ENCODE results near the gene PDZD8. TPM values are rescaled to one million over a fixed set of nuclear protein-coding genes. Genes with fewer than 3 reads are reported as not detected.

Gene PDZD8
- 8.6 and 27.2 TPM in 2 replicates for total RNA-seq (2014; rRNA removed; shearing (Covaris generic))

GRCh38 chr10:117375360-117376178 lies at the start of gene PDZD8:
Gene PDZD8 (minus strand): TSS chr10:117375440. CDS start chr10:117375227, 213 bp downstream.
- in situ Hi-C loops (cut with HindIII; ENCODE audit: low sequenced_read_pairs), result no loop called here
- peak; percentile 89 for DNase-seq (ENCODE audit: low spot score)

- in situ Hi-C loops (cut with HindIII; ENCODE audit: low sequenced_read_pairs), result no loop called here
Measured at GRCh38 chr10:117424171-117424570, 48.9 kb upstream of the PDZD8 start.

GRCh38 chr10:117421985-117422384 lies 46.7 kb upstream of the PDZD8 start:
- in situ Hi-C loops (cut with HindIII; ENCODE audit: low sequenced_read_pairs), result no loop called here
- no peak for DNase-seq (ENCODE audit: low spot score)

More at GRCh38 chr10:117424171-117424570, 48.9 kb upstream of the PDZD8 start:
- DNase-seq (ENCODE audit: low spot score), result no peak

- DNase-seq (ENCODE audit: low spot score), result no peak
- in situ Hi-C loops (cut with HindIII; ENCODE audit: low sequenced_read_pairs), result no loop called here
Measured at GRCh38 chr10:117420768-117421167, 45.5 kb upstream of the PDZD8 start.

- in situ Hi-C loops (cut with HindIII; ENCODE audit: low sequenced_read_pairs), result no loop called here
- no peak for DNase-seq (ENCODE audit: low spot score)
Measured at GRCh38 chr10:117419921-117420320, 44.7 kb upstream of the PDZD8 start.

GRCh38 chr10:117419159-117419558 lies 43.9 kb upstream of the PDZD8 start:
- no peak for DNase-seq (ENCODE audit: low spot score)
- in situ Hi-C loops (cut with HindIII; ENCODE audit: low sequenced_read_pairs), result no loop called here

- in situ Hi-C loops (cut with HindIII; ENCODE audit: low sequenced_read_pairs), result no loop called here
- DNase-seq (ENCODE audit: low spot score), result no peak
Measured at GRCh38 chr10:117418121-117418520, 42.9 kb upstream of the PDZD8 start.

GRCh38 chr10:117417196-117417595 lies 42.0 kb upstream of the PDZD8 start:
- in situ Hi-C loops (cut with HindIII; ENCODE audit: low sequenced_read_pairs), result no loop called here
- DNase-seq (ENCODE audit: low spot score), result no peak

GRCh38 chr10:117413928-117414618 lies 38.8 kb upstream of the PDZD8 start:
- DNase-seq (ENCODE audit: low spot score), result no peak
- in situ Hi-C loops (cut with HindIII; ENCODE audit: low sequenced_read_pairs), result no loop called here

- DNase-seq (ENCODE audit: low spot score), result no peak
- in situ Hi-C loops (cut with HindIII; ENCODE audit: low sequenced_read_pairs), result no loop called here
Measured at GRCh38 chr10:117412469-117413010, 37.3 kb upstream of the PDZD8 start.

- DNase-seq (ENCODE audit: low spot score), result no peak
- in situ Hi-C loops (cut with HindIII; ENCODE audit: low sequenced_read_pairs), result no loop called here
Measured at GRCh38 chr10:117411479-117412399, 36.5 kb upstream of the PDZD8 start.

- in situ Hi-C loops (cut with HindIII; ENCODE audit: low sequenced_read_pairs), result no loop called here
Measured at GRCh38 chr10:117410557-117410956, 35.3 kb upstream of the PDZD8 start.

GRCh38 chr10:117409549-117410305 lies 34.5 kb upstream of the PDZD8 start:
- DNase-seq (ENCODE audit: low spot score), result no peak
- in situ Hi-C loops (cut with HindIII; ENCODE audit: low sequenced_read_pairs), result no loop called here

More at GRCh38 chr10:117410557-117410956, 35.3 kb upstream of the PDZD8 start:
- DNase-seq (ENCODE audit: low spot score), result no peak

GRCh38 chr10:117408436-117409384 lies 33.5 kb upstream of the PDZD8 start:
- in situ Hi-C loops (cut with HindIII; ENCODE audit: low sequenced_read_pairs), result no loop called here
- no peak for DNase-seq (ENCODE audit: low spot score)

- in situ Hi-C loops (cut with HindIII; ENCODE audit: low sequenced_read_pairs), result no loop called here
- DNase-seq (ENCODE audit: low spot score), result no peak
Measured at GRCh38 chr10:117405730-117406129, 30.5 kb upstream of the PDZD8 start.

- in situ Hi-C loops (cut with HindIII; ENCODE audit: low sequenced_read_pairs), result no loop called here
Measured at GRCh38 chr10:117400329-117400728, 25.1 kb upstream of the PDZD8 start.

More at GRCh38 chr10:117400329-117400728, 25.1 kb upstream of the PDZD8 start:
- DNase-seq (ENCODE audit: low spot score), result no peak

Data from G401 (cell line).